Aorta (tissue), 5 donors: ENCODE results near the gene ENTPD7. TPM values are rescaled to one million over a fixed set of nuclear protein-coding genes. Genes with fewer than 3 reads are reported as not detected.

ENCODE experiments used
- ATAC-seq: fragments of 200-7000 bp; cut with Tn5 transposase; one replicate; pipeline ENCODE4 v1.9.1; 2022; ENCODE audit warnings: moderate library complexity; ENCODE audit not compliant: low FRiP score
- DNase-seq, 2 donors: peaks; one replicate each; pipeline ENCODE4 v3.0.0-alpha.2; 2020
- H3K27ac ChIP-seq, 2 donors: one replicate each; pipeline ENCODE4 v1.5.1; 2013; ENCODE audit warnings: low read length in 2 of 2, mild to moderate bottlenecking in 2 of 2, moderate library complexity in 2 of 2, control low read depth in 1 of 2, inconsistent platforms in 1 of 2, low read depth in 1 of 2
- H3K27me3 ChIP-seq, 2 donors: one replicate each; pipeline ENCODE4 v1.6.1; 2013; ENCODE audit warnings: control low read depth in 1 of 2, low read length in 1 of 2, mild to moderate bottlenecking in 1 of 2, moderate library complexity in 1 of 2; ENCODE audit not compliant: insufficient read depth in 2 of 2, control insufficient read depth in 1 of 2
- H3K36me3 ChIP-seq, 2 donors: one replicate each; pipeline ENCODE4 v1.6.1; 2013; ENCODE audit warnings: control low read depth in 1 of 2, low read length in 1 of 2, mild to moderate bottlenecking in 1 of 2; ENCODE audit not compliant: insufficient read depth in 2 of 2, control insufficient read depth in 1 of 2
- H3K4me1 ChIP-seq, 2 donors: one replicate each; pipeline ENCODE4 v1.6.1; 2013; ENCODE audit warnings: low read length in 2 of 2, control low read depth in 1 of 2, mild to moderate bottlenecking in 1 of 2, moderate library complexity in 1 of 2; ENCODE audit not compliant: insufficient read depth in 2 of 2, control insufficient read depth in 1 of 2
- H3K4me3 ChIP-seq, 2 donors: one replicate each; pipeline ENCODE4 v1.5.1; 2013; ENCODE audit warnings: low read length in 2 of 2, control low read depth in 1 of 2, mild to moderate bottlenecking in 1 of 2
- H3K9me3 ChIP-seq: one replicate; pipeline ENCODE4 v1.6.1; 2013; ENCODE audit warnings: mild to moderate bottlenecking, low read length; ENCODE audit not compliant: control insufficient read depth
- WGBS, 2 donors: extraction: QIAGEN DNeasy Blood & Tissue Kit; methylation state at CpG; one replicate each; pipeline ENCODE4 v1.1.7; 2013; 5-methylcytosine and 5-hydroxymethylcytosine counted together
- intact Hi-C, 2 donors: fragments of 100-400 bp; cut with DNase I; formaldehyde crosslinking; loops; one replicate each; pipeline versions ENCODE4 v1.14.2 to v1.15.0; 2022
- long read RNA-seq, 2 donors: library from polyadenylated mRNA; unstranded; transcript quantifications; one replicate each; pipeline ENCODE4 v2.0.0, GENCODE V29; 2020 to 2021
- polyA plus RNA-seq, 2 donors: library from polyadenylated mRNA; stranded (reverse); fragments of 200-250 nt; gene quantifications; one replicate each; pipeline ENCODE4 v1.2.3, GENCODE V29; 2013
- total RNA-seq, 2 donors: library from RNA; stranded (reverse); fragmentation: NEBNext Ultra II Directional; extraction: Animal tissue kit (Norgen Biotek cat#: 25700); gene quantifications; one replicate each; pipeline ENCODE4 v1.2.1, GENCODE V29; 2021
- donor health status: healthy with polysubstance abuse.
- donor health status: Bipolar disorder and iron deficiency.
- donor health status: DM: no; HTN: no; CAD: no.
- donor health status: DM: no; HTN: no; CAD: no.
- donor health status: DM: yes; HTN: yes; CAD: no.

Gene ENTPD7
- total RNA-seq (1 to 10 TPM; 8.2 to 8.6 TPM), polyA plus RNA-seq (1 to 10 TPM in 1 of 2 donors, under 1 TPM in 1; 0.95 to 2.0 TPM)
- long read RNA-seq, donor 1, partial matches to known transcripts: 1 of 2 reads
- long read RNA-seq, donor 1, other reads (novel, unspliced or antisense): 1 of 2 reads
- long read RNA-seq, donor 2, partial matches to known transcripts: 1 of 3 reads
- long read RNA-seq, donor 2, other reads (novel, unspliced or antisense): 2 of 3 reads

GRCh38 chr10:99659031-99659867 is at the start of gene ENTPD7:
ENTPD7 (plus strand) TSS chr10:99659509; CDS start chr10:99659957, 448 bp downstream.
- Histone ChIP-seq H3K9me3 (no peaks in the 10 kb centered on the region), H3K27me3 (no peaks in the 10 kb centered on the region), H3K36me3 (no peaks in the 10 kb centered on the region), H3K4me3 (peak within 1 kb of the TSS; percentile 62 to 88), H3K27ac (no peak within 1 kb of the TSS), H3K4me1 (no peaks in the 10 kb centered on the region)
- 0 to 1% methylated on average over 53 to 71 of the region's 71 CpGs for WGBS, 2 donors
- intact Hi-C loops: loop anchor here (1.0 to 5.0 kb wide), 2 partner anchors 37 to 38 kb away; partner anchors contain the start of gene SLC25A28 (in 1 of the 2)
- peak; percentile 98 for ATAC-seq
- peak; percentile 96 to 98 for DNase-seq

GRCh38 chr10:99610221-99610620 is 49.1 kb upstream of the ENTPD7 start:
- WGBS, 2 donors: 88% methylated on average over 3 of the region's 3 CpGs

GRCh38 chr10:99611326-99611725 is 48.0 kb upstream of the ENTPD7 start:
- ATAC-seq (no peak), DNase-seq (no peak)
- intact Hi-C loops: loop anchor here in 1 of 2 donors (5.0 kb wide), 1 partner anchor 219 kb away; no protein-coding TSS in a partner anchor
- no peak overlapping the region for H3K4me3 ChIP-seq
- no peak overlapping the region for H3K27ac ChIP-seq
- H3K36me3 ChIP-seq: peaks cover 0 to 15% of the 10 kb centered on the region in 2 donors
- no peaks in the 10 kb centered on the region for H3K4me1 ChIP-seq
- no peaks in the 10 kb centered on the region for H3K27me3 ChIP-seq
- 72 to 74% methylated on average over 4 of the region's 4 CpGs for WGBS, 2 donors
- no peaks in the 10 kb centered on the region for H3K9me3 ChIP-seq

More at GRCh38 chr10:99610221-99610620, 49.1 kb upstream of the ENTPD7 start:
- Histone ChIP-seq H3K4me1 (no peaks in the 10 kb centered on the region), H3K27me3 (no peaks in the 10 kb centered on the region), H3K9me3 (no peaks in the 10 kb centered on the region), H3K4me3 (no peak overlapping the region), H3K27ac (no peak overlapping the region), H3K36me3 (peaks cover 0 to 15% of the 10 kb centered on the region in 2 donors)
- ATAC-seq: no peak
- intact Hi-C loops: loop anchor here in 1 of 2 donors (5.0 kb wide), 1 partner anchor 218 kb away; no protein-coding TSS in a partner anchor
- DNase-seq: no peak

GRCh38 chr10:99612167-99612831 is 47.0 kb upstream of the ENTPD7 start:
- DNase-seq (no peak), ATAC-seq (peak; percentile 72)
- 19 to 21% methylated on average over 7 of the region's 7 CpGs for WGBS, 2 donors
- H3K27me3 ChIP-seq: no peaks in the 10 kb centered on the region
- H3K27ac ChIP-seq: no peak overlapping the region
- peaks cover 0 to 15% of the 10 kb centered on the region in 2 donors for H3K36me3 ChIP-seq
- H3K4me1 ChIP-seq: no peaks in the 10 kb centered on the region
- intact Hi-C loops: loop anchor here (2.0 to 5.0 kb wide), 3 partner anchors 175 to 220 kb away; no protein-coding TSS in a partner anchor
- no peaks in the 10 kb centered on the region for H3K9me3 ChIP-seq
- no peak overlapping the region for H3K4me3 ChIP-seq

GRCh38 chr10:99615426-99615825 is 43.9 kb upstream of the ENTPD7 start:
- WGBS, 2 donors: 75 to 83% methylated on average over 4 of the region's 4 CpGs
- DNase-seq (no peak), ATAC-seq (no peak)
- Histone ChIP-seq H3K4me1 (no peaks in the 10 kb centered on the region), H3K4me3 (no peak overlapping the region), H3K9me3 (no peaks in the 10 kb centered on the region), H3K27me3 (no peaks in the 10 kb centered on the region), H3K27ac (no peak overlapping the region), H3K36me3 (peaks cover 0 to 11% of the 10 kb centered on the region in 2 donors)
- intact Hi-C loops: no loop called here

- Histone ChIP-seq H3K4me3 (no peak overlapping the region), H3K36me3 (peaks cover 0 to 5% of the 10 kb centered on the region in 2 donors), H3K27me3 (no peaks in the 10 kb centered on the region), H3K9me3 (no peaks in the 10 kb centered on the region), H3K4me1 (no peaks in the 10 kb centered on the region), H3K27ac (no peak overlapping the region)
- 37 to 49% methylated on average over 2 of the region's 2 CpGs for WGBS, 2 donors
- DNase-seq (no peak), ATAC-seq (no peak)
- intact Hi-C loops: no loop called here
Measured at GRCh38 chr10:99617696-99618095, 41.6 kb upstream of the ENTPD7 start.

GRCh38 chr10:99619090-99619800 is 40.1 kb upstream of the ENTPD7 start:
- Histone ChIP-seq H3K27me3 (no peaks in the 10 kb centered on the region), H3K36me3 (no peaks in the 10 kb centered on the region), H3K4me3 (peak overlapping the region; percentile 71 to 98), H3K27ac (peak overlapping the region in 1 of 2 donors; percentile 69), H3K4me1 (no peaks in the 10 kb centered on the region), H3K9me3 (no peaks in the 10 kb centered on the region)
- no peak for ATAC-seq
- intact Hi-C loops: no loop called here
- 1% methylated on average over 9 of the region's 9 CpGs for WGBS, 2 donors
- no peak for DNase-seq
